GM18499 (cell line): Measurements from ENCODE around the gene SYNDIG1L.
"Not testable (repeated sequence)": the region's sequence is repeated elsewhere in the genome, so short reads cannot be mapped to it uniquely, and the experiment has no call there.

Source experiments
- ATAC-seq: cut with Tn5 transposase; IDR thresholded peaks from one replicate; pipeline ENCODE4 v1.9.1; 2021; ENCODE audit warnings: moderate number of reproducible peaks; ENCODE audit not compliant: insufficient read depth, unreplicated experiment

Gene SYNDIG1L

GRCh38 chr14:74404435-74404834, 21.6 kb downstream of the SYNDIG1L start:
- no peak for ATAC-seq

GRCh38 chr14:74403619-74404417, 22.2 kb downstream of the SYNDIG1L start:
- ATAC-seq: no peak

- no peak for ATAC-seq
Measured at GRCh38 chr14:74402401-74403251, 23.4 kb downstream of the SYNDIG1L start.

- ATAC-seq: no peak
Measured at GRCh38 chr14:74401504-74402241, 24.3 kb downstream of the SYNDIG1L start.

GRCh38 chr14:74400919-74401503, 25.0 kb downstream of the SYNDIG1L start:
- ATAC-seq: no peak

GRCh38 chr14:74400031-74400685, 25.9 kb downstream of the SYNDIG1L start:
- ATAC-seq: no peak

GRCh38 chr14:74395094-74395493, 30.9 kb downstream of the SYNDIG1L start:
- no peak for ATAC-seq

- ATAC-seq: no peak
Measured at GRCh38 chr14:74394549-74394948, 31.5 kb downstream of the SYNDIG1L start.

- ATAC-seq: no peak
Measured at GRCh38 chr14:74392616-74393570, 33.1 kb downstream of the SYNDIG1L start.

- ATAC-seq: no peak
Measured at GRCh38 chr14:74391479-74391878, 34.5 kb downstream of the SYNDIG1L start.

- ATAC-seq: not testable (repeated sequence)
Measured at GRCh38 chr14:74390505-74390904, 35.5 kb downstream of the SYNDIG1L start.

- ATAC-seq: no peak
Measured at GRCh38 chr14:74389980-74390379, 36.0 kb downstream of the SYNDIG1L start.

GRCh38 chr14:74382231-74382630, 43.8 kb downstream of the SYNDIG1L start:
- no peak for ATAC-seq

- not testable (repeated sequence) for ATAC-seq
Measured at GRCh38 chr14:74381571-74381970, 44.4 kb downstream of the SYNDIG1L start.

GRCh38 chr14:74380845-74381244, 45.2 kb downstream of the SYNDIG1L start:
- no peak for ATAC-seq

- no peak for ATAC-seq
Measured at GRCh38 chr14:74380172-74380571, 45.8 kb downstream of the SYNDIG1L start.

GRCh38 chr14:74377976-74378690, 47.9 kb downstream of the SYNDIG1L start:
- no peak for ATAC-seq

- ATAC-seq: no peak
Measured at GRCh38 chr14:74368441-74368840, 57.6 kb downstream of the SYNDIG1L start.
